C4-2B (cell line): ENCODE measurements around the gene RRP9.

Source experiments
- ZFX ChIP-seq: fragments of 450-650 bp; IDR thresholded peaks from 2 replicates; pipeline ENCODE4 v1.6.1; 2017
- TF ChIP-seq, protein P1 (sequence below): fragments of 450-650 bp; conservative IDR thresholded peaks from 2 replicates; pipeline ENCODE4 v1.5.1; 2017; ENCODE audit warnings: mild to moderate bottlenecking

DNA sequence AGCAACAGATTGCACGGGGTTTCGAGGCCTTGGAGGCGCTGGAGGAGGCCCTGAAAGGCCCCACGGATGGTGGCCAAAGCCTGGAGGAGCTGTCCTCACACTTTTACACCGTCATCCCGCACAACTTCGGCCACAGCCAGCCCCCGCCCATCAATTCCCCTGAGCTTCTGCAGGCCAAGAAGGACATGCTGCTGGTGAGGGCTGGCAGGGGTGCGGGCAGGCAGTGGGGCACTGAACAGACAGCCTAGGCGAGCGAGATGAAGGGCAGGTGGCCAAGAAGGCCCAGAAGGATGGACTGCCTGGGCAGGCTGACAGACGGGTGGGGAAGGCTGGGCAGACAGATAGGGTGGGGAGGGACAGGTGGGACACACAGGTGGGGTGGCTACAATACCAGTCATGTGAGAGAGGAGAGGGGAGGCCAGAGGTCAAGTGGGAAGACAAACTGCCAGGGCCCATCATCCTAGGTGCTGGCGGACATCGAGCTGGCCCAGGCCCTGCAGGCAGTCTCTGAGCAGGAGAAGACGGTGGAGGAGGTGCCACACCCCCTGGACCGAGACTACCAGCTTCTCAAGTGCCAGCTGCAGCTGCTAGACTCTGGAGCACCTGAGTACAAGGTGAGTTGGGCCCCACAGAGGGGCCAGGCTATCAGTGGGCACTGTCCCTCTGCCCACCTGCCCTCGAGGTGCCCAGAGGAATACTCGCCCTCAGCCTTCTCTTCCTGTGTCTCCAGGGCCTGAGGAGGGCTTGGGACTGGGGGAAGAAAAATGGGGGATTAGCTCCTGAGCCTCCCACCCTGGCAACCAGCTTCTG, 3.5 kb upstream of the RRP9 start:
- TF ChIP-seq, protein P1, sequence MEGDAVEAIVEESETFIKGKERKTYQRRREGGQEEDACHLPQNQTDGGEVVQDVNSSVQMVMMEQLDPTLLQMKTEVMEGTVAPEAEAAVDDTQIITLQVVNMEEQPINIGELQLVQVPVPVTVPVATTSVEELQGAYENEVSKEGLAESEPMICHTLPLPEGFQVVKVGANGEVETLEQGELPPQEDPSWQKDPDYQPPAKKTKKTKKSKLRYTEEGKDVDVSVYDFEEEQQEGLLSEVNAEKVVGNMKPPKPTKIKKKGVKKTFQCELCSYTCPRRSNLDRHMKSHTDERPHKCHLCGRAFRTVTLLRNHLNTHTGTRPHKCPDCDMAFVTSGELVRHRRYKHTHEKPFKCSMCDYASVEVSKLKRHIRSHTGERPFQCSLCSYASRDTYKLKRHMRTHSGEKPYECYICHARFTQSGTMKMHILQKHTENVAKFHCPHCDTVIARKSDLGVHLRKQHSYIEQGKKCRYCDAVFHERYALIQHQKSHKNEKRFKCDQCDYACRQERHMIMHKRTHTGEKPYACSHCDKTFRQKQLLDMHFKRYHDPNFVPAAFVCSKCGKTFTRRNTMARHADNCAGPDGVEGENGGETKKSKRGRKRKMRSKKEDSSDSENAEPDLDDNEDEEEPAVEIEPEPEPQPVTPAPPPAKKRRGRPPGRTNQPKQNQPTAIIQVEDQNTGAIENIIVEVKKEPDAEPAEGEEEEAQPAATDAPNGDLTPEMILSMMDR, result no peak
- no peak for TF ChIP-seq ZFX
